ENCODE measurements around the gene ANO3. TPM values are rescaled to one million over a fixed set of nuclear protein-coding genes. Genes with fewer than 3 reads are reported as not detected.

ANO3 gene
- total and polyA plus RNA-seq, 2 experiments from 2014 or later, result 0.10 to 0.32 TPM

DNA sequence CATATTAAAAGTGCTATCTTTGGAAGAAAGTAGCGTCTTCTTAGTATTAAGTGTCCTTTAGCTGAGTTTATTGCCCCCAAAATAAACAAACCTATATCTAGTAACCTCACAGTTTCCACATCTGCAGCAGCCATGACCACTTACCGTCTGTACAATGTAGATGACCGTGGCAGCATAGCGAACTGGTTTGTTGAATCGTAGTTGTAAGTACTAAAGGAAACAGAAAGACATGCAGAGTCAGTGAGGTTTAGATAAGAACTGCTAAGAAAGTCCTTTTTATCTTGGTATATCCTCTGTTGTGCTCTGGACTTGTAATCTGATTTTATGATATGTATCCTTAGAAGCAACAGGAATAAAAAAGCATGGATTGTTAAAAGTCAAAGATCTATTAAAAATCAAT lies 380.6 kb downstream of the ANO3 start:
- Histone ChIP-seq H3K9me3 (ENCODE audit: low read depth) (no peaks in the 10 kb centered on the region), H3F3A (ENCODE audit: insufficient read depth) (no peaks in the 10 kb centered on the region; the same call in 1 of the 2 replicates), H3K4me2 (ENCODE audit: unreplicated experiment) (no peak overlapping the region), H3K4me1 (ENCODE audit: insufficient read depth) (peaks cover 9% of the 10 kb centered on the region; the same call in 1 of the 2 replicates), H3K79me2 (ENCODE audit: insufficient read depth) (no peaks in the 10 kb centered on the region), H3K4me3 (no peak overlapping the region), H4K20me1 (ENCODE audit: insufficient read depth) (no peaks in the 10 kb centered on the region), H3K9ac (no peak overlapping the region), H3K9me2 (ENCODE audit: insufficient read depth) (no peaks in the 10 kb centered on the region), H3K27ac (no peak overlapping the region), H3K27me3 (replicated peaks; ENCODE audit: insufficient read depth) (no peaks in the 10 kb centered on the region), H3K36me3 (ENCODE audit: low read depth) (no peaks in the 10 kb centered on the region), H2AFZ (no peak overlapping the region)
- in situ Hi-C loops (cut with MboI), result no loop called here
- TF ChIP-seq EZH2 (IDR thresholded peaks at IDR 0.05; ENCODE audit: insufficient read depth, poor library complexity, severe bottlenecking) (no peak), EZH2phosphoT487 (IDR thresholded peaks at IDR 0.05; ENCODE audit: insufficient read depth, low read depth) (no peak)
- DNase-seq, result no peak
- 52 to 55% methylated on average over 5 of the region's 5 CpGs for WGBS, 2 experiments (ENCODE audit: low coverage in 1 of 2, low lambda C conversion rate in 2 of 2, missing lambda C conversion rate in 2 of 2)

Other genes starting within 250 kb of the ANO3 start
- gene MUC15, start 240.1 kb downstream of the ANO3 start, total RNA-seq (2014; rRNA removed; shearing (Covaris generic)), result not detected in 2 replicates
- gene MUC15, start 240.1 kb downstream of the ANO3 start, polyA plus RNA-seq (2016; fragmentation: Nextera tagmentation; extraction: Ambion mirVana), result 0.06 TPM in 1 of 2 replicates, not detected in the other

All from GM23248 (cell line).